Measurements from ENCODE around the gene CHRM3.

CHRM3 gene

DNA sequence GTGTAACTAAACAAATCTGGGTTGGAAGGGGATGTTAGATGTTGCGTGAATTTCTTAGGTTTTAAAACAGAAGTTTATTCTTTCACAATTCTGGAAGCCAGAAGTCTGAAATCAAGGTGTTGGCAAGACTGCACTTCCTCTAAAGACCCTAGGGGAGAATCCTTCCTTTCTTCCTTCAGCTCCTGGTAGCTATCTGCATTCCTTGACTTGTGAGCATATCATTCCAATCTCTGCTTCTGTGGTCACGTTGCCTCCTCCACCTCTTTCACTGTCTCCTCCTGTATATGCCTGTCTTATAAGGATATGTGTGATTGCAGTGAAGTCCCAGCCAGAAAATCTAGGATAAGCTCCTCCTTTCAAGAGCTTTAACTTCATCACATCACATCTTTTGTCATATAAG is 7.7 kb downstream of the CHRM3 start:
- no peak for DNase-seq (ENCODE audit: extremely low read depth in 1 of 2, low read depth in 1 of 2)

DNA sequence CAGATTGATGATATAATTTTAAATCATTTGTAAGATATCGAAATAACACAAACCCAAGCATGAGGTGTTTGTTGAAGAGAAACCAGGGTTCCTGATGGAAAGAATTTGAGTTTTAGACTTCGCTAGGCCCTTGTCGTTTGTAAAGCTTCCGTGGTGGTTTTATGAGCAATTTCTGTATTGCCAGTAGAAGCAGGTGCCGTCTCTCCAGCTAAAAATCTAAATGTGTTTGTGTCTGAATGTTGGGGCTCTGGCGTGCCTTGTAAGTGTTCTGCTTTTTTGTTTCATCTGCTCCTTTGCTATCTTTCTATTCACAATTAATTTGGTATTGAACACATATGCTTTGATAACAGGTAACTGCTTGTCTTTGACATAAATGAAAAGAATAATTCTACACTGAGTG is 27.5 kb downstream of the CHRM3 start:
- DNase-seq (ENCODE audit: extremely low read depth in 1 of 2, low read depth in 1 of 2) = no peak

DNA sequence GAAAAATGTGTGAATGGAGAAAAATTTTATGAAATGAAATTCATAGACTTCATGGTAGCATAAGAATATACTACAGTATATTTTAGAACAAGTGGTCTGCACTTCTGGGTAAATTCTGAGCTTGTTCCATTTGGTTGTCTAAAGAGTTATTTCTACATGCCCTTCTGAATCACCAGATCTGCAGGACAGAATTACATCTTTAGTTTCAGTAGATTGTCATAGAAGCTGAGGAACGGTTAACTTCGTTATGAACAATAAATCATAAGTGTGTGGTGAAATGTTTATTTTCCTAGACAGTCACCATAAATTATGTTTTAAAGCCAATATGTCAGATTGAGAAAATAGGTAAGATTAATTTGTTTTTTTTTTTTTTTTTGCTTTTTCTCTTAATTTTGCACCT is 30.9 kb downstream of the CHRM3 start:
- no peak for DNase-seq (ENCODE audit: extremely low read depth in 1 of 2, low read depth in 1 of 2)

DNA sequence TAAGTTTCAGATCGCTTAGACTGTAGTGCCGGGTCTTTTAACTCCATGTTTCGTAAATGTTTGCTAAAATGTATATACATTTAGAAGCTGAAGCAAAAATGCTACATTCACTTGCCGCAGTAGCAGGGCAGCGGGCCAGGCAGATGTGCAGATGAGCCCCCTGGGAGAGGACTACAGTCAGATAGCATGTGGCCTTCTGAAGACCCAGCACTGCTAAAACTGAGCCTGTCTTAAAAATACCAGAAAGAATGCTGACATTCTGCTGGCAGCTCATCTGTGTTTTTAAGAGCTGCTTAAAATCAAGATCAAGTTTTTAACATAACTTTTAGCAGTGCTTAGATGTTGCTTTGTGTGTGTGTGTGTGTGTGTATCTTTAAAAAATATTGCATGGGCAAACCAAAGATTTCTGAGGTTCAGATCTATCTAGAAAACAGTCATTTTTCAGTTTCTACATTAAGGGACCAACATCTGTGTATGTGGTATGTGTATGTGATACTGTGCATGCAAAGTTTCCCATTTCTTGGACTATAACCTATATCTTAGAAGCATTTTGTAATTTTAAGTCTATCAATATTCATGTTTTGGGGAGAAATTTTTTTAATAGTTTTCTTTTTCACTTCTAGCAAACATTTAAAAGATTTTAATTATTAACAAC is 31.7 kb downstream of the CHRM3 start:
- no peak for DNase-seq (ENCODE audit: extremely low read depth in 1 of 2, low read depth in 1 of 2)

DNA sequence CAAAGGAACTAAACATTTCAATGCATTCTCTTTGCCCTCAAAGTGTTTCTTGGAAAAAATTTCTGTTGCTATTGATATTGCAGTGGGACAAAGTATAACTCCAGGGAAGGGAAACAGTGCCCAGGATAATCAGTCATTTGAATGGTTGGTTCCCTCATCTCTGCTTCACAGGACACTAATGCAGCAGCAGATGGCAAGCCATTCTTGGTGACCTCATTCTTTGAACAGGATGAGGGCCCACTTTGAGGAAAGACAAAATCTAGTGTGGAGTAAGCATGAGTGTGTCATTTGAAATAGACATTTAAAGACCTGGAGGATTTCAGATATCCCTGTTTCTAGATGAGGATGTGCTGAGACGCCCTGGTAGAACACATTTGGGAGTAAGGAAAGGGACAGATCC is 32.3 kb downstream of the CHRM3 start:
- no peak for DNase-seq (ENCODE audit: extremely low read depth in 1 of 2, low read depth in 1 of 2)

DNA sequence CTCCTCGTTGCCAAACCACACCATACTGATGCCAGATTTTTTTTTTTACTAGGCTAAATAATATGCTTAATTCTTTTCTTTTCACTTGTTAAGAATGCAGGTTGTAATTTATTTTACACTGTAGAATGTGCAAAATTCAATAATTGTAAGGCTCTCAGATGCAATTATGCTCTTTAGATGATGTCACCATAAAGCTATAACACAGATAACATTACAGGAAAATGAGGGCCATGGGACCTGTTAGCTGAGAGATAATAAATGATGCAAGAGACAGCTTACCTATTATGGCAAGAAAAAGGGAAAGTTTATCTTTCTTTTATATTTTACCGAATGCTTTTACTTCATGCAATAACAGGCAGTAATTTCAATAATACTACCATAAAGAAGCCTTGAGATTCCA is 35.4 kb downstream of the CHRM3 start:
- no peak for DNase-seq (ENCODE audit: extremely low read depth in 1 of 2, low read depth in 1 of 2)

DNA sequence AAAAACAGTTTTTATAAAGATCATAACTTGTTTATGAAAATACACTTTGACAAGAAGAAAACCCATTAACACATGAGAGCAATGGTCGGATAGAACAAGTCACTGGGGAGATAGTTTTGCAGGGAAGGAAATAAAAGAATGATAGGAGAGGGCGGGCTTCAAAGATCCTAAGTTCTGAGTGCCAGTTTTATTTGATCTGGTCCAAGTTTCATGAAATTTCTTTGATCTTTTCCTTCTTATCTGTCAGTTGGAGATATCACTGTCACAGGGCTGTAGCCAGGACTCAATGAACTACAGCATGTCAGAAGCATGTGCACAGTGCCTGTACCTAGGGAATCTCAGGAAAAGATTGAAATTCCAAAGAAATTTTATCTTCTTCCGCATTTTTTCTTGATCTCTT is 36.5 kb downstream of the CHRM3 start:
- DNase-seq (ENCODE audit: extremely low read depth in 1 of 2, low read depth in 1 of 2) = no peak

DNA sequence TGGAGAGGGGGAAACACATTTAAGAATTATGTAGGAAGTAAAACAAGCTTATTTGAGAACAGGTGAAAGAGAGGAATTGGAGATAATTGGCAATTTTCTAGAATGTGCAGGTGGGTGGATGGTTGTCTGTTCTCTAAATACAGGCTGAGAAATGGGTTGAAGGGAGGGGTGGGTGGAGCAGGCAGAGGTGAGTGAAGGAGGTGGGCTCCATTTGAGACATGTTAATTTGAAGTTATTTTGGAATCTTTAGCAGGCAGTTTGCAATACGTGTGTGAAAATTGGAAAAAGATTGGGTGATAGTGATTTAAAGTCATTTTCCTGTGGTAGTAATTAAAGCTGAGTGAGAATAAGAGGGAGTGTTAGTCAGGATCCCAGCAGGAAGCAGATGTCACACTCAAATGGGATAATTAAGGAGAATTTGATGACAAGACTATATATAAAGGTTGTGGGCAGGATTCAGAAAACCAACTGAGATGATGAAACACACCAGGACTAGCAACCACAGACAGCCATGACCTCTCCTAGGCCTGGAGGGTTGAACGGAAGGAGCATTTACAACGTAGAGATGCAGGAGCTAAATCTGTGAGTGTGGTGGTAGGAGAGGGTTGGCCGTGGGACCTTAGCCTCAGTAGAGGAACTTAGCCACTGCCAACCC is 40.6 kb downstream of the CHRM3 start:
- DNase-seq (ENCODE audit: extremely low read depth in 1 of 2, low read depth in 1 of 2) = no peak

DNA sequence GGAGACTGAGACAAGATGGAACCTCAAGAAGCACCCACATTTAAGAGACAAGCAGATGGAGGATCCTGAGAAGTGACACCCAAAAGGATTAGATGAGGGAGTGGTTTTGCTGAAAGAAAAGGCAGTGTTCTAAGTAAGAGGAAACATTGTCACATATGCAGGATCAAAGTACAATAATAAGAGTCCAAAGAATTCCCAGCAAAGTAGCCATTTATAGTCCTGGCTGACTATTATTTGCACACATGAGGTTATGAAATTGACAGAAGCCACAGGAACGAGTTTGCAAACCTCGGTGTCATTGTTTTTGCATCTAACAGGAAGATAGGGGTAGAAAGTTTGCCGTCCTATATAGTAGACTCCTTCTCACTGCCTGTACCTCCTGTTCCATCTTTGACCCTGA is 41.3 kb downstream of the CHRM3 start:
- DNase-seq (ENCODE audit: extremely low read depth in 1 of 2, low read depth in 1 of 2) = no peak

DNA sequence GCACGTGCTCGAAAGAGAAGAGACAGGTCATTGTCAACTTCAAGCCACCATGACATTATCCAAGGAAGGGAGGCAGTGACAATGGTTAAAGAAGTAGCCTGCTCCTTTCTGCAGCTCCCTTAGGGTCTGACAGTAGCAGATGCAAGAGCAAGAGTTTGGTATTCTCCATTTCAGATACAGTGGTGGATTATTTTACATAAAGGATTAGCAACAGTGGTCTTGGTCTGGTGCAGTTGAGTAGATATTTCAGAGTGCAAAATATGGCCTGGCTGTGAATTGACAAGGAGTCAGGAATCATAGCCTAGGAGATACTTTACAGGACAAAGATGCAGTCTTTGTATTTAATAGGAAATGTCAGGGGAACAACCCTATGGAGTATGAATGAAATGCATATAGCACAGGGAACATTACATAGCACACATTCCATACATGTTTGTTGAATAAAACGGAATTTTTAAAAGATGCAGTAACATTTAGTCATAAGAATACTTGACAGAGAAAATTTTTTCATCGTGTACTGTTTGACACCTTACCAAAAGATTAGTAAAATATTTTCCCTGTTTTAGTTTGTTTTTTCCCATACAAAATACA is 41.8 kb downstream of the CHRM3 start:
- DNase-seq (ENCODE audit: extremely low read depth in 1 of 2, low read depth in 1 of 2) = no peak

DNA sequence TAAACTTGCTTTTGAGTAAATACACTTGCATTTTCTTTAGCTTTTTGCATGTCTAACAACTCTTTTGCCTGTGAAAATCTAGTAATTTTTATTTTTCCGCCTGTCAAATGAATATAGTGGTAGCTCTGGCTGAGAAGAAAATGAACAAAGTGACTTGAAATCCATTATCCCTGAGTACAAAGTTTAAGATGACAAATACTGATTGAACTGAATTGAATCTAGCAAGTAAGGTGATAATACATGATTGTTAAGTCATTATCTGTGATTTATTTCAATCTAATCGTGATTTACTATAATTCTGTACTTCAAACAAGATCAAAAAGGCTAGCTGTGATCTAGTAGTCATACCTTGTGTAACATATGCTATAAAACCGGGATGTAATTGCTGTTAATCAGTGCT is 42.8 kb downstream of the CHRM3 start:
- DNase-seq (ENCODE audit: extremely low read depth in 1 of 2, low read depth in 1 of 2) = no peak

DNA sequence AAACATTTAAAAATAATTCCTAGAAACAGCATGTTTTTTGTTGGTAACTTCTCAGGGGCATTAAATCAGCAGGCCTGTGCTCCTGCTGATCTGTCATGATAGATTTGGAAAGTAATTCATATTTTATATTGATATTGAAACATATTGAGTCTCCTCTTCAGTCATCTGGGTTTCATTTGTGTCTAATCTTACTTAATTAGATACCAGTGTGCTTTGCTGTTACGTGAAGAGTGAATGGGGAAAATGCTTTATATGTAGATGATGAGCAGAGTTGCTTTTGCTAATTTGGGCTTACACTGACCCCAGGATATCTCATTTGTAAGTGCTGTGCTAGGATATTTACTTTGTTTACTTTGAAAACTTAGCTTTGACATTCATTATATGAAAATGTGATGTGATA is 45.9 kb downstream of the CHRM3 start:
- no peak for DNase-seq (ENCODE audit: extremely low read depth in 1 of 2, low read depth in 1 of 2)

DNA sequence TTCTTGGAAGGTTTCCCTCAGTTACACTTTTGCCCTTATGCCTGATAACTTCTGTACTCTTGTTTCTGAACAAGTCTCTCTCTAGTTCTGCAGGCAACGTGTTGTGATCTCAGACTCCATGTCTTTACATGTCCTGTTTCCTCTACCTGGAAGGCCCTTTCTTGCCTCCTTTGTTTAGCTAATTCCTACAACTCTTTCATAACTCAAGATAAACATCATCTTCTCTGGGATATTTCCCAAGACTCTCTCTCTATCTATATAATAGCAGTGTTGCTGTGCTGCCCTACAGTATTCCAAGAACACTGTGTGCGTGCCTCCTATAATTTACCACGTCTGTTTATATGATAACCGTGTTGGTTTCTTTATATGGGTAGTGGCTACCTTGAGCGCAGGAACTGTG is 47.8 kb downstream of the CHRM3 start:
- DNase-seq (ENCODE audit: extremely low read depth in 1 of 2, low read depth in 1 of 2) = no peak

Data from activated CD8-positive, alpha-beta memory T cell treated with anti-CD3 and anti-CD28 coated beads for 1 hour (primary cell).